Measurements from ENCODE around the gene TMSB10. TPM values are rescaled to one million over a fixed set of nuclear protein-coding genes. Genes with fewer than 3 reads are reported as not detected.

TMSB10 gene
- total RNA-seq, 2 experiments from 2014 or later, result 869 to 1,901 TPM

DNA sequence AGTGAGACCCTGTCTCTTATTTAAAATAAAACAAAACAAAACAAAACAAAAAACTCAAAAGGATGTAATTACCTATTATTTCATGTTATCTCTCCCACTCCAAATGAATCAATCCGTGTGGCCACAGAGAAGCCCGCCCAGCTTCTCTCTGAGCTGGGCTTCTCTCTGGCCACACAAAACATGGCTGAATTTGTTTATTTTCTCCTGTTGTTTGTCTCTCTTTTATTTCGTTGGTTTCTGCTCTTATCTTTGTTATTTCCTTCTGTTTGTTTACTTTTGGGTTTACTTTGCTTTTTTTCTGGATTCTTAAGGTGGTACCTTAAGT is 23.1 kb upstream of the TMSB10 start:
- no peaks in the 10 kb centered on the region for H3K36me3 ChIP-seq (ENCODE audit: insufficient read depth, low read length)
- H3K4me2 ChIP-seq (ENCODE audit: low read length), result peak overlapping the region; percentile 93
- H3K9me2 ChIP-seq (ENCODE audit: insufficient read depth, low read length), result no peaks in the 10 kb centered on the region
- H2AFZ ChIP-seq (ENCODE audit: low read length), result peak overlapping the region; percentile 88; the same call in 1 of the 2 replicates
- H3K4me3 ChIP-seq (ENCODE audit: low read depth, low read length, poor library complexity, severe bottlenecking), result no peak overlapping the region
- DNase-seq (ENCODE audit: low spot score), result no peak
- H3K27ac ChIP-seq (ENCODE audit: low read depth, low read length, poor library complexity, severe bottlenecking), result no peak overlapping the region
- no peak for TF ChIP-seq EZH2phosphoT487 (IDR thresholded peaks at IDR 0.05; ENCODE audit: borderline replicate concordance, low read depth, low read length)
- TF ChIP-seq, protein P1, sequence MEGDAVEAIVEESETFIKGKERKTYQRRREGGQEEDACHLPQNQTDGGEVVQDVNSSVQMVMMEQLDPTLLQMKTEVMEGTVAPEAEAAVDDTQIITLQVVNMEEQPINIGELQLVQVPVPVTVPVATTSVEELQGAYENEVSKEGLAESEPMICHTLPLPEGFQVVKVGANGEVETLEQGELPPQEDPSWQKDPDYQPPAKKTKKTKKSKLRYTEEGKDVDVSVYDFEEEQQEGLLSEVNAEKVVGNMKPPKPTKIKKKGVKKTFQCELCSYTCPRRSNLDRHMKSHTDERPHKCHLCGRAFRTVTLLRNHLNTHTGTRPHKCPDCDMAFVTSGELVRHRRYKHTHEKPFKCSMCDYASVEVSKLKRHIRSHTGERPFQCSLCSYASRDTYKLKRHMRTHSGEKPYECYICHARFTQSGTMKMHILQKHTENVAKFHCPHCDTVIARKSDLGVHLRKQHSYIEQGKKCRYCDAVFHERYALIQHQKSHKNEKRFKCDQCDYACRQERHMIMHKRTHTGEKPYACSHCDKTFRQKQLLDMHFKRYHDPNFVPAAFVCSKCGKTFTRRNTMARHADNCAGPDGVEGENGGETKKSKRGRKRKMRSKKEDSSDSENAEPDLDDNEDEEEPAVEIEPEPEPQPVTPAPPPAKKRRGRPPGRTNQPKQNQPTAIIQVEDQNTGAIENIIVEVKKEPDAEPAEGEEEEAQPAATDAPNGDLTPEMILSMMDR (conservative IDR thresholded peaks at IDR 0.05; ENCODE audit: low read length), result peak; percentile 39; the same call in 1 of the 2 replicates
- no peaks in the 10 kb centered on the region for H3K9me3 ChIP-seq (ENCODE audit: low read length)
- BruUV-seq (replicated peaks), result no TSS peak
- intact Hi-C loops (cut with micrococcal nuclease; ENCODE audit: unreplicated experiment), result no loop called here
- H4K20me1 ChIP-seq (ENCODE audit: insufficient read depth, low read length), result no peaks in the 10 kb centered on the region
- no peaks in the 10 kb centered on the region for H3K79me2 ChIP-seq (ENCODE audit: insufficient read depth, low read depth, low read length)
- ChIA-PET POLR2A (interaction anchor here (1.0 to 1.2 kb wide), 2 partner anchors 16 to 36 kb away, joined by 3 to 4 read pairs; no protein-coding TSS in a partner anchor), CTCF (ENCODE audit: unreplicated experiment) (no interaction called here)
- peaks cover 17% of the 10 kb centered on the region for H3K4me1 ChIP-seq (ENCODE audit: insufficient read depth, low read length, poor library complexity, severe bottlenecking)

DNA sequence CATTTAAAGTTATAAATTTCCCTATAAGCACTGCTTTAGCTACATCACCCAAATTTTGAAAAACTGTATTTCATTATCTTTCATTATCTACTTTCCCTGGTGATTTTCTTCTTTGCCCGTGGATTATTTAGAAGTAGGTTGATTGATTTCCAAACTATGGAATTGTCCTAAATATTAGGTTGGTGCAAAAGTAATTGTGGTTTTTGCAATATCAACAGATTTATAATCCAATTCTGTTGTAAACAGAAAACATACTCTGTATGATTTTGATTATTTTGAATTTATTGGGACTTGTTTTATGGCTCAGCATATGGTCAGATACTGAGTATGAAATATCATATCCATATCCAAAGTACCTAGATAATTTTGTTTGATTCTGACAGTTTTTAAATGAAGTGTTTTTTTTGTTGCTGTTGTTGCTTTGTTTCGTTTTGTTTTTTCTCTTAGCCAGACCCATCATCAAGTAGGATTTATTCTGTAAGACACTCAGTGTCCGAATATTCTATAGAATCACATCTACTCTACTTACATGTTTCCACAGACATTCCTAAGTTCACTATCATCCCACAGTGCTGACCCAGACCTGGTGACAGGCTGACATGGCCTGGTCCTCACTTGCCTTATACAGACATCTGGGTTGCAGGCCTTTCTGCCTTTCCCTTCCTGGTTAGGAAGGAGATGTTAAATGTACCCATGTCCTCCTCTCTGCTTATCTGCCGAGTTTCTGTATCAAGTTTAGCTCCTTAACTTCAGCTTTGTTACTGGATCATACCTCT is 22.5 kb upstream of the TMSB10 start:
- Histone ChIP-seq H3K4me3 (ENCODE audit: low read depth, low read length, poor library complexity, severe bottlenecking) (no peak overlapping the region), H3K9me2 (ENCODE audit: insufficient read depth, low read length) (no peaks in the 10 kb centered on the region), H3K9me3 (ENCODE audit: low read length) (no peaks in the 10 kb centered on the region), H3K27ac (ENCODE audit: low read depth, low read length, poor library complexity, severe bottlenecking) (no peak overlapping the region), H3K4me2 (ENCODE audit: low read length) (no peak overlapping the region; the same call in 1 of the 2 replicates), H3K79me2 (ENCODE audit: insufficient read depth, low read depth, low read length) (no peaks in the 10 kb centered on the region), H4K20me1 (ENCODE audit: insufficient read depth, low read length) (no peaks in the 10 kb centered on the region), H3K36me3 (ENCODE audit: insufficient read depth, low read length) (no peaks in the 10 kb centered on the region), H3K4me1 (ENCODE audit: insufficient read depth, low read length, poor library complexity, severe bottlenecking) (peaks cover 17% of the 10 kb centered on the region), H2AFZ (ENCODE audit: low read length) (no peak overlapping the region)
- ChIA-PET POLR2A (interaction anchor here (1.0 to 1.2 kb wide), 2 partner anchors 15 to 35 kb away, joined by 3 to 4 read pairs; no protein-coding TSS in a partner anchor), CTCF (ENCODE audit: unreplicated experiment) (no interaction called here)
- TF ChIP-seq EZH2phosphoT487 (IDR thresholded peaks at IDR 0.05; ENCODE audit: borderline replicate concordance, low read depth, low read length), result no peak
- TF ChIP-seq, protein P1 (conservative IDR thresholded peaks at IDR 0.05; ENCODE audit: low read length), result no peak
- no TSS peak for BruUV-seq (replicated peaks)
- intact Hi-C loops (cut with micrococcal nuclease; ENCODE audit: unreplicated experiment), result no loop called here
- no peak for DNase-seq (ENCODE audit: low spot score)

DNA sequence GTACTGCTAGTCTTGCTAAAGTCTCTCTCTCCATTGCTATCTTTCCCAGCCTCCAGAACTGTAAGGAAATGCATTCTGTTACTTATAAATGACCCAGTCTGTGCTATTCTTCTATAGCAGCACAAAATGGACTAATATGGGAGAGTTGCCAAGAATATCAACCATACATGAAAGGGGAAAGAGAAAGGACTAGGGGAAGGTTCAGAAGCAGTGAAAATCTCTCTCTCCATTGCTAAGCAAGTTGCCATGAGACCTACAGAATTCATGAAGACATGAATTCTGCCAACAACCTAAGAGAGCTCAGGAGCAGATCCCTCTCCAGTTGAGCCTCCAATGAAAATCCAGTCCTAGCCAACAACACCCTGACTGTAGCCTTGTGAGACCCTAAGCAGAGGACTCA is 21.0 kb upstream of the TMSB10 start:
- TF ChIP-seq, protein P1 (conservative IDR thresholded peaks at IDR 0.05; ENCODE audit: low read length), result no peak
- TF ChIP-seq EZH2phosphoT487 (IDR thresholded peaks at IDR 0.05; ENCODE audit: borderline replicate concordance, low read depth, low read length), result no peak
- intact Hi-C loops (cut with micrococcal nuclease; ENCODE audit: unreplicated experiment), result no loop called here
- POLR2A ChIA-PET, result interaction anchor here (0.5 to 0.6 kb wide), 3 partner anchors 8 to 471 kb away, joined by 3 to 7 read pairs (median 3); no protein-coding TSS in a partner anchor
- Histone ChIP-seq H3K4me2 (ENCODE audit: low read length) (no peak overlapping the region), H3K9me2 (ENCODE audit: insufficient read depth, low read length) (no peaks in the 10 kb centered on the region), H3K27ac (ENCODE audit: low read depth, low read length, poor library complexity, severe bottlenecking) (no peak overlapping the region), H3K4me3 (ENCODE audit: low read depth, low read length, poor library complexity, severe bottlenecking) (no peak overlapping the region), H3K9me3 (ENCODE audit: low read length) (no peaks in the 10 kb centered on the region), H3K79me2 (ENCODE audit: insufficient read depth, low read depth, low read length) (no peaks in the 10 kb centered on the region), H3K36me3 (ENCODE audit: insufficient read depth, low read length) (no peaks in the 10 kb centered on the region), H3K4me1 (ENCODE audit: insufficient read depth, low read length, poor library complexity, severe bottlenecking) (peaks cover 30% of the 10 kb centered on the region), H4K20me1 (ENCODE audit: insufficient read depth, low read length) (no peaks in the 10 kb centered on the region), H2AFZ (ENCODE audit: low read length) (no peak overlapping the region)
- no peak for DNase-seq (ENCODE audit: low spot score)
- CTCF ChIA-PET (ENCODE audit: unreplicated experiment), result no interaction called here
- BruUV-seq (replicated peaks), result no TSS peak
